ENCODE measurements around the gene KLRF2. TPM values are rescaled to one million over a fixed set of nuclear protein-coding genes. Genes with fewer than 3 reads are reported as not detected.

Gene KLRF2
- polyA plus RNA-seq, 1 of the 3 experiments (the other 2 are of a cell fraction) = not detected

DNA sequence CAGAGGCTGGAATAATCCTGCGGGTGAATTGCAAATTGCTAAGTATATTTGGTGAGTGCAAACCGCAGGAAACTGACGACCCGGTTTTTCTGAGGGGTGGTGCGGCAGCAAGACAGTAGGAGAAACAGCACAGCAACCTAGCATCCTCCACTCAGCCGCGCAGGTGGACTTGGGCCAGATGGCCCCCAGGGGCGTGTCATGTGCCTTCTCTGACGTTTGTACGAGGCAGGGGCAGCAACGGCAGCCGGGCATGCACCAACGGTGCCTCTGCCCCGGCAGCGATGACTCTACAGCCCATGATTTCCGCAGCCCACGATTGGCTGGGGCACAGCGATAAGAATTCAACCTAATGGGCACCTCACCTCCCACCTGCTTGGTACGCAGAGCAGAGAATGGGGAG, 62.0 kb downstream of the KLRF2 start (continued):
- TF ChIP-seq, protein P1, sequence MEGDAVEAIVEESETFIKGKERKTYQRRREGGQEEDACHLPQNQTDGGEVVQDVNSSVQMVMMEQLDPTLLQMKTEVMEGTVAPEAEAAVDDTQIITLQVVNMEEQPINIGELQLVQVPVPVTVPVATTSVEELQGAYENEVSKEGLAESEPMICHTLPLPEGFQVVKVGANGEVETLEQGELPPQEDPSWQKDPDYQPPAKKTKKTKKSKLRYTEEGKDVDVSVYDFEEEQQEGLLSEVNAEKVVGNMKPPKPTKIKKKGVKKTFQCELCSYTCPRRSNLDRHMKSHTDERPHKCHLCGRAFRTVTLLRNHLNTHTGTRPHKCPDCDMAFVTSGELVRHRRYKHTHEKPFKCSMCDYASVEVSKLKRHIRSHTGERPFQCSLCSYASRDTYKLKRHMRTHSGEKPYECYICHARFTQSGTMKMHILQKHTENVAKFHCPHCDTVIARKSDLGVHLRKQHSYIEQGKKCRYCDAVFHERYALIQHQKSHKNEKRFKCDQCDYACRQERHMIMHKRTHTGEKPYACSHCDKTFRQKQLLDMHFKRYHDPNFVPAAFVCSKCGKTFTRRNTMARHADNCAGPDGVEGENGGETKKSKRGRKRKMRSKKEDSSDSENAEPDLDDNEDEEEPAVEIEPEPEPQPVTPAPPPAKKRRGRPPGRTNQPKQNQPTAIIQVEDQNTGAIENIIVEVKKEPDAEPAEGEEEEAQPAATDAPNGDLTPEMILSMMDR (IDR thresholded peaks at IDR 0.05) = no peak

DNA sequence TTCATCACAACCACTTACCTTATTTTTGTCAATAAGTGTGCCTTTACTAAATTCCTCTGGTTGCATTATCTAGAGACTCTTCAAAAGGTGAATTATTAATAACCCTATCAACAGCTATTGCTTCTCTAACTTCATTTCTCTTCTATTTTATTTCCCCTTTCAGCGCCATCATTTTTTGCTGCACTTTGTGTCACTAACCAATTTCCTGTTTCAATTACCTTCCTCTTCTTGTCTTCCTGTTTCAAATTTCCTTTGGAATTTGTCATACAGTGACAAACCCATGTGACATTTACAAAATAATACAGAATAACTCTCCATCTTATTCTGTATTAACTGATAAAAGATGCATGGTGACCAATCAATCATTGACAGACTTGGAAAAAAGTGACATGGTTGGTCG, 63.1 kb downstream of the KLRF2 start:
- Histone ChIP-seq H4K20me1 (ENCODE audit: insufficient read depth) (no peaks in the 10 kb centered on the region), H3K9me2 (no peaks in the 10 kb centered on the region), H3K9me3 (no peaks in the 10 kb centered on the region), H3K9ac (no peak overlapping the region), H3K4me3 (ENCODE audit: low read depth in 2 of 2, low read length in 1 of 2) (no peak overlapping the region), H3K27me3 (ENCODE audit: insufficient read depth) (peaks cover 9% of the 10 kb centered on the region; the same call in 1 of the 2 replicates), H3K4me1 (ENCODE audit: control insufficient read depth in 1 of 2, insufficient read depth in 2 of 2, low read depth in 1 of 2, low read length in 1 of 2) (no peaks in the 10 kb centered on the region), H3K4me2 (no peak overlapping the region), H3K79me2 (ENCODE audit: insufficient read depth) (no peaks in the 10 kb centered on the region), H3K27ac (ENCODE audit: low read depth in 2 of 2, low read length in 1 of 2) (no peak overlapping the region), H3K36me3 (replicated peaks in 1 of 2; ENCODE audit: control insufficient read depth in 1 of 2, insufficient read depth in 2 of 2, low read length in 1 of 2) (no peaks in the 10 kb centered on the region), H3F3A (replicated peaks; ENCODE audit: insufficient read depth) (no peaks in the 10 kb centered on the region), H2AFZ (ENCODE audit: low read depth) (no peak overlapping the region)
- TF ChIP-seq YY1 (IDR thresholded peaks at IDR 0.05; ENCODE audit: low read depth) = no peak
- TF ChIP-seq TEAD4 (IDR thresholded peaks at IDR 0.05; ENCODE audit: borderline replicate concordance, insufficient read depth) = no peak
- TF ChIP-seq NFIC (IDR thresholded peaks at IDR 0.05; ENCODE audit: borderline replicate concordance) = no peak
- TF ChIP-seq, protein P2, sequence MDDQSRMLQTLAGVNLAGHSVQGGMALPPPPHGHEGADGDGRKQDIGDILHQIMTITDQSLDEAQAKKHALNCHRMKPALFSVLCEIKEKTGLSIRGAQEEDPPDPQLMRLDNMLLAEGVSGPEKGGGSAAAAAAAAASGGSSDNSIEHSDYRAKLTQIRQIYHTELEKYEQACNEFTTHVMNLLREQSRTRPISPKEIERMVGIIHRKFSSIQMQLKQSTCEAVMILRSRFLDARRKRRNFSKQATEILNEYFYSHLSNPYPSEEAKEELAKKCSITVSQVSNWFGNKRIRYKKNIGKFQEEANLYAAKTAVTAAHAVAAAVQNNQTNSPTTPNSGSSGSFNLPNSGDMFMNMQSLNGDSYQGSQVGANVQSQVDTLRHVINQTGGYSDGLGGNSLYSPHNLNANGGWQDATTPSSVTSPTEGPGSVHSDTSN (IDR thresholded peaks at IDR 0.05) = no peak
- no peak for TF ChIP-seq NRF1 (IDR thresholded peaks at IDR 0.05; ENCODE audit: low read depth, low read length)
- TF ChIP-seq, protein P3, sequence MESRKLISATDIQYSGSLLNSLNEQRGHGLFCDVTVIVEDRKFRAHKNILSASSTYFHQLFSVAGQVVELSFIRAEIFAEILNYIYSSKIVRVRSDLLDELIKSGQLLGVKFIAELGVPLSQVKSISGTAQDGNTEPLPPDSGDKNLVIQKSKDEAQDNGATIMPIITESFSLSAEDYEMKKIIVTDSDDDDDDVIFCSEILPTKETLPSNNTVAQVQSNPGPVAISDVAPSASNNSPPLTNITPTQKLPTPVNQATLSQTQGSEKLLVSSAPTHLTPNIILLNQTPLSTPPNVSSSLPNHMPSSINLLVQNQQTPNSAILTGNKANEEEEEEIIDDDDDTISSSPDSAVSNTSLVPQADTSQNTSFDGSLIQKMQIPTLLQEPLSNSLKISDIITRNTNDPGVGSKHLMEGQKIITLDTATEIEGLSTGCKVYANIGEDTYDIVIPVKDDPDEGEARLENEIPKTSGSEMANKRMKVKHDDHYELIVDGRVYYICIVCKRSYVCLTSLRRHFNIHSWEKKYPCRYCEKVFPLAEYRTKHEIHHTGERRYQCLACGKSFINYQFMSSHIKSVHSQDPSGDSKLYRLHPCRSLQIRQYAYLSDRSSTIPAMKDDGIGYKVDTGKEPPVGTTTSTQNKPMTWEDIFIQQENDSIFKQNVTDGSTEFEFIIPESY (IDR thresholded peaks at IDR 0.05; ENCODE audit: borderline replicate concordance, low read depth) = no peak
- TF ChIP-seq, protein P1 (IDR thresholded peaks at IDR 0.05) = no peak
- no peak for TF ChIP-seq RFX5 (IDR thresholded peaks at IDR 0.05; ENCODE audit: low read length)
- no peak for TF ChIP-seq TCF12 (IDR thresholded peaks at IDR 0.05)
- no peak for TF ChIP-seq JUND (IDR thresholded peaks at IDR 0.05)
- TF ChIP-seq POLR2AphosphoS5 (IDR thresholded peaks at IDR 0.05; ENCODE audit: low read depth, low read length) = no peak
- TF ChIP-seq GABPA (IDR thresholded peaks at IDR 0.05; ENCODE audit: low read depth) = no peak
- 3% methylated on average over 2 of the region's 2 CpGs for WGBS (ENCODE audit: low lambda C conversion rate)
- ChIA-PET POLR2A (no interaction called here), CTCF (no interaction called here)
- DNase-seq = no peak

Other genes starting within 250 kb of the KLRF2 start
- 0.81 and 1.5 TPM in 2 replicates for gene CLEC2D, start 211.8 kb upstream of the KLRF2 start, polyA plus RNA-seq (2012; rRNA removed)
- gene CLECL1, start 148.4 kb upstream of the KLRF2 start, polyA plus RNA-seq (2012; rRNA removed) = not detected in 2 replicates
- not detected in 2 replicates for gene CD69, start 120.6 kb upstream of the KLRF2 start, polyA plus RNA-seq (2012; rRNA removed)
- gene KLRF1, start 54.0 kb upstream of the KLRF2 start, polyA plus RNA-seq (2012; rRNA removed) = not detected in 2 replicates
- gene CLEC2B, start 12.1 kb upstream of the KLRF2 start, polyA plus RNA-seq (2012; rRNA removed) = not detected in 2 replicates
- gene CLEC2A, start 50.9 kb downstream of the KLRF2 start, polyA plus RNA-seq (2012; rRNA removed) = not detected in 2 replicates
- gene CLEC12A, start 89.9 kb downstream of the KLRF2 start, polyA plus RNA-seq (2012; rRNA removed) = not detected in 2 replicates
- gene CLEC1B, start 117.6 kb downstream of the KLRF2 start, polyA plus RNA-seq (2012; rRNA removed) = not detected in 2 replicates
- not detected in 2 replicates for gene CLEC12B, start 129.1 kb downstream of the KLRF2 start, polyA plus RNA-seq (2012; rRNA removed)
- gene CLEC9A, start 149.2 kb downstream of the KLRF2 start, polyA plus RNA-seq (2012; rRNA removed) = not detected in 2 replicates
- not detected in 2 replicates for gene CLEC1A, start 217.5 kb downstream of the KLRF2 start, polyA plus RNA-seq (2012; rRNA removed)
- gene CLEC7A, start 248.7 kb downstream of the KLRF2 start, polyA plus RNA-seq (2012; rRNA removed) = not detected in 2 replicates

All from SK-N-SH (cell line).